Measurements from ENCODE around the gene ADORA2A.

ADORA2A gene

DNA sequence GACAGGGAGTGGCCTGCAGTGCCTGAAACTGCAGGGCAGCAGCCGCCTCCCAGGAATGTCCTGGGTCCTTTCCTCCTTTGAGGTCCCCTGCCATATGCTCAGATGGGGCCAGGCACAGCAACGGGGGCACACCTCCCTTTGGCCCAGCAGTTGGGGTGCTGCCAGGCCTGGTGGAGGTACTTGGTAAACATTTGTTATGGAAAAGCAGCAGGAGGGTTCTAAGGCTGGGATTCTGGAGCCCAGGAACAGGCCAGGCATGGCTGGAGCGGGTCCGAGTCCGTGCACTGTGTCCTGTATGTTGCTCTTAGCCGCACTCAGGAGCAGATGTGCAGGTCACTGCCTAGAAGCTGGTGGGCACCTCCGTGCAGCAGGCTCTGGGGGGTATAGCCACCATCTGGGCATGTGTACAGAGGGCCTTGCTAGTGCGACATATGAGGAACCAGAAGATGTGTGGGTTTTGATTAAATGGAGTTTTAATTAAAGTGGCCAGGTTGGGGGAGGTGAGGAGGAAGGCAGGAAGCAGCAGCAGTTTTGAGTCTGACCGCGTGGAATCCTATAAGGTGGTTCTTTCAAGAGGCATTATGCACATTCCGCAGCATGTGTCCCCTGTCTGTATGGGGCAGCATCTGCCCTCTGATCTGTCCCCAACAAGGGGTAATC lies 1.5 kb downstream of the ADORA2A start:
- Histone ChIP-seq H3K9me3 (replicated peaks in 1 of 11) (no peaks in the 10 kb centered on the region), H4K20me1 (peaks cover 0 to 5% (median 0%) of the 10 kb centered on the region in 11 experiments; a peak in 3 of 22 replicates), H3K9ac (peak overlapping the region in 10 of 11 experiments; percentile 31 to 85 (median 78); a peak in 17 of 22 replicates), H3K4me3 (peak overlapping the region in 1 of 10 experiments; percentile 48; a peak in 2 of 20 replicates), H3K27ac (peak overlapping the region in 10 of 11 experiments; percentile 71 to 95 (median 89); a peak in 19 of 22 replicates), H3K4me2 (peak overlapping the region; percentile 90 to 99 (median 97)), H3K4me1 (peaks cover 82 to 96% (median 87%) of the 10 kb centered on the region in 10 experiments), H3K36me3 (no peaks in the 10 kb centered on the region), H3K27me3 (peaks cover 4 to 11% (median 8%) of the 10 kb centered on the region in 11 experiments; a peak in 19 of 22 replicates)
- TF ChIP-seq Cebpa-rat (IDR thresholded peaks at IDR 0.05) = no peak

DNA sequence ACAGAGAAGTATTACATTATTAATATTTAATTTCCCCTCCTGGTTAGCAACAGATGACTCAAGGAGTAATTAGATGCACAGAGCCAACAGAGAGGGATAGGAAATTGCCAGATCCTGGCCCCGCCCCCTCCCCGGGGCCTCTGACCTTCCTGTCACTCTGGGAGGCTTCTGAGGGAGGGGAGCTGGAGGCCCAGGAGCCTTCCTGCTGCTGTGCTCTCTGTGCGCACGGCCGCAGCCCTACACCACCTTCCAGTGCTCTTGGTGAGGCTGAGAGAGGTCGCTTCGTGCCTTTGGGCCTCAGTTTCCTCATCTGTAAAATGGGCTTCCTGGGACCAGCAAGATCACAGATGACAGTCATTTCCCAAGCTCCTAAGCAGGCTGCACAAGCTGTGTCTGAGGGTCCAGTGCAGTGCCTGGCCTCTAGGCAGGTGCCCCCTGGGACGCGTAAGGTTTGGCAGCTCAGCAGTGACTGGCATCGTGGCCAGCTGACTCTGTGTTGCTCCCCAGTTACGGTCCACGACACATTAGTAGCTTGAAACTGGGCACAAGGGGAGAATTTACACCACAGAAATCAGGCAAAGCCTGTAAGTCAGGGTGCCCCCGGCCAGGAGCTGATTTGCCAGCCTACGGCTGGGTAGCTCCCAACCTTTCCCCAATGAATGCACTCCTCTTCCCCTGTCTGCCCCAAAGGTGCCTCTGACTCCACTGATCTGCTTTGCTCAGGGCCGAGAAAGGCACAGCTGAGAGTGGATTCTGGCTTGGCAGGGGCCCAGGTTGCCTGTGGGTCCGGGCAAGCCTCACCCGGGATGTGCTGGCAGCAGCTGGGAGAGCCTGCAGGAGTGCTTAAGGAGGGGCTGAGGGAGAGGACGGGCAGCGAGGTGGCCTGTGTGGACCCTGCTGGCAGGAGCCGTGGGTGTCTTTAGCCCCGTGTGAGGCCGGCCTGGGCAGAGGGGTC lies 2.3 kb downstream of the ADORA2A start:
- Histone ChIP-seq H4K20me1 (peaks cover 0 to 10% (median 0%) of the 10 kb centered on the region in 11 experiments; a peak in 5 of 22 replicates), H3K9me3 (replicated peaks in 1 of 11) (no peaks in the 10 kb centered on the region), H3K9ac (peak overlapping the region; percentile 27 to 85 (median 71); a peak in 18 of 22 replicates), H3K4me1 (peaks cover 90 to 98% (median 95%) of the 10 kb centered on the region in 10 experiments), H3K27ac (peak overlapping the region in 10 of 11 experiments; percentile 71 to 95 (median 89); a peak in 20 of 22 replicates), H3K4me2 (peak overlapping the region; percentile 90 to 99 (median 97)), H3K4me3 (no peak overlapping the region), H3K27me3 (peaks cover 0 to 4% (median 0%) of the 10 kb centered on the region in 11 experiments; a peak in 4 of 22 replicates), H3K36me3 (no peaks in the 10 kb centered on the region)
- TF ChIP-seq Cebpa-rat (IDR thresholded peaks at IDR 0.05) = no peak

DNA sequence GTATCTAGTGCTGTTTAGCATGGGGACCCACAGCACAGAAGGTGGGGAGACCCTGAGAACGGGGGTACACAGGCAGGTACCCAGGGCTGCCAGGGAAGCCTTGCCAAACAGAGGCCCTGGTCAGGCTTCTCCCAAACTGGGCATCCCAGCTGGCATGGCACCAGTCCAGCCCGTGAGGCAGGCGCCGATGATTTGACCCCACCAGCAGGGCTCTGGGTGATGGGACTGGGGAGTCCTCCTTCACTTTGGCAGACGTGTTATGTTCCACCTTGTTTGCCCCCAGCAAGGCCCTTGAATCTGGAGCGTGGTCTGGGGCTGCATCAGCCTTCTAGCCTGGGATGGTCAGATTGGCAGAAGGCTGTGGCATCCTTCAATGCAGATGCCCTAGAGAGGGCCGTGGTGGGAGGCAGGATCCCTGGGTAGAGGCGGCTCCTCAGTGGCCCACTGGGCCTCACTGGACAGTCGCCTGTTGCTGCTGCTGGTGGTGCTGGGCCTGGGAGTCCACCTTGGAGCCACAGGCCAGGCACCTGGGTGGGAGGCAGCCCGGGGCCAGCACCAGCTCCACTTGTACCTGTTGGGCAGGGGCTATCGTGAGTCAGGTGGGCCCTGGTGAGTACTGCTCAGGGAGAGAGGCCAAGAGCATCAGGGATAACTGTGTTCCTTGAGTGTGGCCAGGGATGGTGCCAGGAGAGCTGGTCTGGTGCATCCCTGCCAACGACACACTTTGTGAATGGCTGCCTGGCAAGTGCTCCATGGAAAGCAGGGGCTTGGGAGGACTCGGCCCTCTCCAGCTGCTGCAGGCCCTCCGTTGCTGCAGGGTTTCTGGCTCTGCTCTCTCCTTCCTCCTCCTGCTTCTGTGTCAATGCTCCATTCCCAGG lies 3.3 kb downstream of the ADORA2A start:
- H3K27me3 ChIP-seq = 0 out of 22 replicates have a peak, but pooled peaks cover 0 to 4% (median 0%) of the 10 kb centered on the region in 11 experiments
- peak overlapping the region in 9 of 11 experiments; percentile 31 to 85 (median 76); a peak in 16 of 22 replicates for H3K9ac ChIP-seq
- peaks cover 100% of the 10 kb centered on the region in 10 experiments for H3K4me1 ChIP-seq
- no peaks in the 10 kb centered on the region for H3K9me3 ChIP-seq (replicated peaks in 1 of 11)
- H3K4me2 ChIP-seq = peak overlapping the region; percentile 90 to 99 (median 97)
- TF ChIP-seq Cebpa-rat (IDR thresholded peaks at IDR 0.05) = no peak
- H4K20me1 ChIP-seq = peaks cover 0 to 16% (median 0%) of the 10 kb centered on the region in 11 experiments; a peak in 5 of 22 replicates
- H3K4me3 ChIP-seq = no peak overlapping the region
- H3K36me3 ChIP-seq = no peaks in the 10 kb centered on the region
- peak overlapping the region in 10 of 11 experiments; percentile 71 to 95 (median 90); a peak in 19 of 22 replicates for H3K27ac ChIP-seq

DNA sequence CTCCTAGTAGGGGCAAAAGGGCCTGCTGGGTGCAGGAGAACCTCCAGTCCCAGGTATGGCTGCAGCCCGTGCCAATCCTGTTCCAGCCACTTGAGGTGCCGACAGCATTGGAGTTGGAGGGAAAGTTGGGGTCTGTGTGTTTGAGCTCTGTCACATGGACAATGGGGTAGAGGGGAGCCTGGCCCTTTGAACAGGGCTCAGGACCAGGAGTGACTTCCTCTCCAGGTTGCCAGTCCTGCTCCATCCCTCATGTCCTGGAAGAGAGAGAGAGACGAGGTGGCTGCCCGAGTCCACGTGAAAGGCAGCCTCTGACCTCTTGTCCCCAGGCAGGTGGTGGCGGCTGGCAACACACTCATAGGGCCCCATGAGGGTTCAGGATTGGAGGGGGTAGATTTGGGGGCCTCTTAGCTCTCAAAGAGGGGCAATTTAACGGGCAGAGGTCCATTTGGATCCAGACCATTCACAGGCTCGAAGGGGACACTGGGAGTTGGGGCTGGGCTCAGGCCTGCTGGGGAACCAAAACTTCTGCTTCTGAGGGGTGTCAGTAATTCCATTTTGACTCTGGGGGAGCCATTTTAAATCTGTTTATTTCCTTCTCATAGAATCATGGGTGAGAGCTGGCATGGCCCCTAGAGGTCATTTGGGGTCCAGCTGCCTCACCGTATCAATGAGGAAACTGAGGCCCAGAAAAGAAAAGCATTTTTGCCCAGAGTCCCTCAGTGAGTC lies 4.1 kb downstream of the ADORA2A start:
- H3K9ac ChIP-seq = peak overlapping the region in 9 of 11 experiments; percentile 16 to 84 (median 69); a peak in 13 of 22 replicates
- no peaks in the 10 kb centered on the region for H3K27me3 ChIP-seq
- peak overlapping the region; percentile 90 to 99 (median 97) for H3K4me2 ChIP-seq
- no peaks in the 10 kb centered on the region for H3K36me3 ChIP-seq
- H3K9me3 ChIP-seq (replicated peaks in 1 of 11) = no peaks in the 10 kb centered on the region
- TF ChIP-seq Cebpa-rat (IDR thresholded peaks at IDR 0.05) = no peak
- H3K27ac ChIP-seq = peak overlapping the region in 10 of 11 experiments; percentile 46 to 95 (median 90); a peak in 16 of 22 replicates
- peak overlapping the region in 2 of 10 experiments; percentile 32 to 44; a peak in 3 of 20 replicates for H3K4me3 ChIP-seq
- peaks cover 100% of the 10 kb centered on the region in 10 experiments for H3K4me1 ChIP-seq
- peaks cover 0 to 16% (median 0%) of the 10 kb centered on the region in 11 experiments; a peak in 5 of 22 replicates for H4K20me1 ChIP-seq

DNA sequence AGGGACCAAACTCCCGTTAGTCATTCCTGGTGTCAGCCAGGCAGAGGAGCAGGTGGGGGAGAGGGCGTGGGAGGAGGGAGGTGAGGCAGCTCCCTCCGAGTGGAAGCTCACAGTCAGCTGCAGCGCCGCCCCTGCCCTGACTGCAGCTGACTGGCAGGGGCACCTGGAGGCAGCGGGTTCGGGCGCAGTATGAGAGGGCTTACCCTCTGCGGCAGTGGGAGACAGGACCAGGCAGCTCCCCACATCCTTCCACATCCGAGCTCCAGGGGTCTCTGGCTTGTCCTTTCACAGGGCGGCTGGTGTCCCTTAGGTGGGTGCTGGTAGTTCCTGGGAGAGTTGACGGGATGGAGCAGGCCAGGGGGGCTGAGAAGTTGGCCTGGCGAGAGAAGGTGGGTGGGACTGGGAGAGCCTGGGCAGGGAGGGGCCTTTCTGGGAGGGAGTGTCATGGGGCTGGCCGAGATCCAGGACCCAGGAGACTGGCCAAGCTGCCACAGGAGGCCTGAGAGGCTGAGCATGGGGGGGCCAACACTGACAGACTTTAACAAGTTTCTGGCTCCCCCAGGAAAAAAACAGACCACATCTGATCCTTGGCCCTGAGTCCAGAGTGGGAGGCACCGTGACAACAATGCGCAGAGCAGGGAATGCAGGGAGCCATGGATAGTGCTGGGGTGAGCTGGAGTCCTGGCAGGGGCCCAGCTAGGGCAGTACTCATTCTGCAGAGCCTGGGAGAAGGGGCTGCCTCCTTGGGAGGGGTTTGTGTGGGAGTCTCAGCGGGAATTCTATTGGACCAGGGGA lies 4.9 kb downstream of the ADORA2A start:
- TF ChIP-seq Cebpa-rat (IDR thresholded peaks at IDR 0.05) = no peak

DNA sequence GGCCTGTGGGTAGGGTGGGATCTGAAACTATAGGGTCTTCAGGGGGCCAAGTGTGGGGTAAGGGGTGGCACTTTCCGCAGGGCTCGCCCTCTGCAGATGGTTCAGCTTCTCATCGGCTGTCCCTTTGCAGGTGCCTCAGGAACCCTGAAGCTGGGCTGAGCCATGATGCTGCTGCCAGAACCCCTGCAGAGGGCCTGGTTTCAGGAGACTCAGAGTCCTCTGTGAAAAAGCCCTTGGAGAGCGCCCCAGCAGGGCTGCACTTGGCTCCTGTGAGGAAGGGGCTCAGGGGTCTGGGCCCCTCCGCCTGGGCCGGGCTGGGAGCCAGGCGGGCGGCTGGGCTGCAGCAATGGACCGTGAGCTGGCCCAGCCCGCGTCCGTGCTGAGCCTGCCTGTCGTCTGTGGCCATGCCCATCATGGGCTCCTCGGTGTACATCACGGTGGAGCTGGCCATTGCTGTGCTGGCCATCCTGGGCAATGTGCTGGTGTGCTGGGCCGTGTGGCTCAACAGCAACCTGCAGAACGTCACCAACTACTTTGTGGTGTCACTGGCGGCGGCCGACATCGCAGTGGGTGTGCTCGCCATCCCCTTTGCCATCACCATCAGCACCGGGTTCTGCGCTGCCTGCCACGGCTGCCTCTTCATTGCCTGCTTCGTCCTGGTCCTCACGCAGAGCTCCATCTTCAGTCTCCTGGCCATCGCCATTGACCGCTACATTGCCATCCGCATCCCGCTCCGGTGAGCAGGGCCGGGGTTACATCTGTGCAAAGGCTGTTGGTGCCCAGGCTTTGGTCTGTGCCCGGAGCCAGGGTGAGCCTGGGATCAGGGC lies 5.8 kb downstream of the ADORA2A start:
- peak overlapping the region; percentile 90 to 99 (median 97) for H3K4me2 ChIP-seq
- H3K4me3 ChIP-seq = peak overlapping the region in 3 of 10 experiments; percentile 18 to 26 (median 21); a peak in 4 of 20 replicates

More for the DNA sequence above, 4.9 kb downstream of the ADORA2A start:
- H3K4me1 ChIP-seq = peaks cover 100% of the 10 kb centered on the region in 10 experiments
- H3K4me2 ChIP-seq = peak overlapping the region; percentile 90 to 99 (median 97)
- H4K20me1 ChIP-seq = peaks cover 0 to 16% (median 0%) of the 10 kb centered on the region in 11 experiments; a peak in 5 of 22 replicates
- H3K36me3 ChIP-seq = no peaks in the 10 kb centered on the region
- H3K27me3 ChIP-seq = no peaks in the 10 kb centered on the region
- H3K9ac ChIP-seq = peak overlapping the region in 10 of 11 experiments; percentile 11 to 82 (median 55); a peak in 17 of 22 replicates
- H3K4me3 ChIP-seq = peak overlapping the region in 2 of 10 experiments; percentile 32 to 44; a peak in 5 of 20 replicates
- peak overlapping the region; percentile 6 to 95 (median 87); a peak in 18 of 22 replicates for H3K27ac ChIP-seq
- H3K9me3 ChIP-seq (replicated peaks in 1 of 11) = no peaks in the 10 kb centered on the region

More for the DNA sequence above, 5.8 kb downstream of the ADORA2A start:
- Histone ChIP-seq H3K4me1 (peaks cover 100% of the 10 kb centered on the region in 10 experiments), H3K9ac (peak overlapping the region; percentile 64 to 82 (median 71); a peak in 21 of 22 replicates), H4K20me1 (peaks cover 0 to 16% (median 0%) of the 10 kb centered on the region in 11 experiments; a peak in 5 of 22 replicates), H3K36me3 (no peaks in the 10 kb centered on the region), H3K27ac (peak overlapping the region; percentile 76 to 95 (median 87)), H3K27me3 (no peaks in the 10 kb centered on the region), H3K9me3 (replicated peaks in 1 of 11) (no peaks in the 10 kb centered on the region)
- no peak for TF ChIP-seq Cebpa-rat (IDR thresholded peaks at IDR 0.05)

Measured in BLaER1 treated with 17β-estradiol and CSF1 and Interleukin-3, amounts not matched to agents 10 nM and 100 nM (cell line).